SK-N-SH (cell line): ENCODE data around the gene NPVF. TPM values are rescaled to one million over a fixed set of nuclear protein-coding genes. Genes with fewer than 3 reads are reported as not detected.

Experiments
- CTCF ChIA-PET: fragments of 300-600, 350-600 bp; formaldehyde crosslinking; extraction: SDS; loops from one replicate; lab custom pipeline; 2021; lab: Yijun Ruan, JAX
- POLR2A ChIA-PET: fragments of 350-600 bp; sonication (Branson Sonifier 250); formaldehyde crosslinking; extraction: SDS; loops from one replicate; lab custom pipeline; 2020; ENCODE audit warnings: antibody characterized with exemption, inconsistent platforms; lab: Yijun Ruan, JAX
- DNase-seq: peaks from one replicate; pipeline ENCODE4 v3.0.0; 2012
- H2AFZ ChIP-seq: fragments of 200-600 bp; sonication (generic); 2 replicates; pipeline ENCODE4 v1.8.1; 2016; ENCODE audit warnings: antibody characterized with exemption, mild to moderate bottlenecking, low read depth
- H3F3A ChIP-seq: fragments of 200-600 bp; sonication (generic); replicated peaks from 2 replicates; pipeline ENCODE3; 2016; ENCODE audit warnings: antibody characterized with exemption, mild to moderate bottlenecking; ENCODE audit not compliant: insufficient read depth
- H3K27ac ChIP-seq, 2 experiments: fragments of 200-500 bp in 1 of 2; fragments of 200-600 bp in 1 of 2; sonication (Bioruptor generic) in 1 of 2; sonication (generic), shearing (Covaris generic) in 1 of 2; 2 replicates each; pipeline versions ENCODE4 v1.5.1 to v1.6.1; 2014 to 2016; ENCODE audit warnings: low read depth in 2 of 2, inconsistent platforms in 1 of 2, low read length in 1 of 2, mild to moderate bottlenecking in 1 of 2, mixed read lengths in 1 of 2
- H3K27me3 ChIP-seq: fragments of 200-600 bp; sonication (generic), shearing (Covaris generic); 2 replicates; pipeline ENCODE4 v1.6.1; 2016; ENCODE audit warnings: mixed run types; ENCODE audit not compliant: insufficient read depth
- H3K36me3 ChIP-seq, 2 experiments: fragments of 200-500 bp in 1 of 2; fragments of 200-600 bp in 1 of 2; sonication (Bioruptor generic) in 1 of 2; sonication (generic) in 1 of 2; replicated peaks in 1 of 2; 2 replicates each; pipeline versions ENCODE3 to v1.5.1; 2014 to 2016; ENCODE audit warnings: low read length in 1 of 2, mild to moderate bottlenecking in 1 of 2; ENCODE audit not compliant: insufficient read depth in 2 of 2, control insufficient read depth in 1 of 2
- H3K4me1 ChIP-seq, 2 experiments: fragments of 200-500 bp in 1 of 2; fragments of 200-600 bp in 1 of 2; sonication (Bioruptor generic) in 1 of 2; sonication (generic), shearing (Covaris generic) in 1 of 2; 2 replicates each; pipeline versions ENCODE4 v1.5.1 to v1.6.1; 2014 to 2016; ENCODE audit warnings: low read depth in 1 of 2, low read length in 1 of 2, mixed run types in 1 of 2; ENCODE audit not compliant: insufficient read depth in 2 of 2, control insufficient read depth in 1 of 2
- H3K4me2 ChIP-seq: fragments of 200-600 bp; sonication (generic), shearing (Covaris generic); 2 replicates; pipeline ENCODE4 v1.6.1; 2017; ENCODE audit warnings: mixed run types
- H3K4me3 ChIP-seq, 2 experiments: fragments of 200-500 bp in 1 of 2; fragments of 200-600 bp in 1 of 2; sonication (Bioruptor generic) in 1 of 2; sonication (generic), shearing (Covaris generic) in 1 of 2; 2 replicates each; pipeline versions ENCODE4 v1.5.1 to v1.8.1; 2014 to 2016; ENCODE audit warnings: low read depth in 2 of 2, inconsistent platforms in 1 of 2, low read length in 1 of 2, mild to moderate bottlenecking in 1 of 2, mixed read lengths in 1 of 2, moderate library complexity in 1 of 2
- H3K79me2 ChIP-seq: fragments of 200-600 bp; sonication (generic); 2 replicates; pipeline ENCODE4 v1.8.1; 2017; ENCODE audit warnings: mild to moderate bottlenecking; ENCODE audit not compliant: insufficient read depth
- H3K9ac ChIP-seq: fragments of 200-600 bp; sonication (generic); 2 replicates; pipeline ENCODE4 v1.6.1; 2017; ENCODE audit warnings: mixed run types
- H3K9me2 ChIP-seq: fragments of 200-600 bp; sonication (generic); 2 replicates; pipeline ENCODE4 v1.6.1; 2017; ENCODE audit warnings: mixed run types
- H3K9me3 ChIP-seq: fragments of 200-600 bp; sonication (generic); 2 replicates; pipeline ENCODE4 v1.6.1; 2017; ENCODE audit warnings: mixed run types, mild to moderate bottlenecking, moderate library complexity
- H4K20me1 ChIP-seq: fragments of 200-600 bp; sonication (generic); 2 replicates; pipeline ENCODE4 v1.6.1; 2017; ENCODE audit warnings: mild to moderate bottlenecking, mixed run types; ENCODE audit not compliant: insufficient read depth
- EP300 ChIP-seq, 2 experiments: IDR thresholded peaks; 2 replicates each; pipeline versions ENCODE4 v1.4.0 to v1.6.1; 2012; ENCODE audit warnings: borderline replicate concordance in 1 of 2, low read depth in 1 of 2, low read length in 1 of 2
- FOXJ3 ChIP-seq: sonication (generic); formaldehyde crosslinking; IDR thresholded peaks from 2 replicates; pipeline ENCODE4 v1.5.1; 2020; ENCODE audit warnings: mild to moderate bottlenecking, missing genetic modification reagents
- FOXM1 ChIP-seq: IDR thresholded peaks from 2 replicates; pipeline ENCODE4 v1.4.0; 2012; ENCODE audit warnings: low read depth, mild to moderate bottlenecking
- GABPA ChIP-seq: IDR thresholded peaks from 2 replicates; pipeline ENCODE4 v1.4.0; 2012; ENCODE audit warnings: low read depth, mild to moderate bottlenecking
- JUND ChIP-seq: IDR thresholded peaks from 2 replicates; pipeline ENCODE4 v1.4.0; 2012
- MEF2A ChIP-seq: IDR thresholded peaks from 2 replicates; pipeline ENCODE4 v1.4.0; 2012; ENCODE audit warnings: low read depth, borderline replicate concordance
- MXI1 ChIP-seq: IDR thresholded peaks from 2 replicates; pipeline ENCODE4 v1.6.1; 2012; ENCODE audit warnings: mild to moderate bottlenecking, low read depth, low read length, improper control_type of control experiment
- NRF1 ChIP-seq: IDR thresholded peaks from 2 replicates; pipeline ENCODE4 v1.6.1; 2012; ENCODE audit warnings: low read depth, mild to moderate bottlenecking, low read length
- RAD21 ChIP-seq: IDR thresholded peaks from 2 replicates; pipeline ENCODE4 v1.6.1; 2012; ENCODE audit warnings: mild to moderate bottlenecking, low read length
- RFX5 ChIP-seq: IDR thresholded peaks from 2 replicates; pipeline ENCODE4 v1.6.1; 2012; ENCODE audit warnings: mild to moderate bottlenecking, improper control_type of control experiment, low read length
- SIN3A ChIP-seq: IDR thresholded peaks from 2 replicates; pipeline ENCODE4 v1.6.1; 2012; ENCODE audit warnings: low read depth, mild to moderate bottlenecking, low read length, moderate library complexity, borderline replicate concordance
- SMC3 ChIP-seq: IDR thresholded peaks from 2 replicates; pipeline ENCODE4 v1.6.1; 2012; ENCODE audit warnings: low read depth, low read length, improper control_type of control experiment
- YY1 ChIP-seq: IDR thresholded peaks from 2 replicates; pipeline ENCODE4 v1.4.0; 2012; ENCODE audit warnings: low read depth, mild to moderate bottlenecking
- WGBS: methylation state at CpG from one replicate; pipeline ENCODE4 v1.1.6; 2017; ENCODE audit warnings: low lambda C conversion rate; 5-methylcytosine and 5-hydroxymethylcytosine counted together
- polyA plus RNA-seq, 3 experiments: library from polyadenylated mRNA; depleted of rRNA; stranded (reverse); fragments of >200 nt; gene quantifications; 2 replicates each; pipeline ENCODE4 v1.2.3, GENCODE V29; 2012
- TF ChIP-seq, protein P1 (sequence below): fragments of 150-350 bp; IDR thresholded peaks from 2 replicates; pipeline ENCODE4 v1.6.1; 2017; ENCODE audit warnings: antibody characterized with exemption, low read length, low read depth, borderline replicate concordance
- TF ChIP-seq, protein P2 (sequence below): fragments of 150-350 bp; IDR thresholded peaks from 2 replicates; pipeline ENCODE4 v1.6.1; 2016; ENCODE audit warnings: mild to moderate bottlenecking, low read depth, low read length
- TF ChIP-seq, protein P3 (sequence below): IDR thresholded peaks from 2 replicates; pipeline ENCODE4 v1.4.0; 2012; ENCODE audit warnings: low read depth, borderline replicate concordance

The NPVF gene
- polyA plus RNA-seq, 1 of the 3 experiments (the other 2 are of a cell fraction): not detected

DNA sequence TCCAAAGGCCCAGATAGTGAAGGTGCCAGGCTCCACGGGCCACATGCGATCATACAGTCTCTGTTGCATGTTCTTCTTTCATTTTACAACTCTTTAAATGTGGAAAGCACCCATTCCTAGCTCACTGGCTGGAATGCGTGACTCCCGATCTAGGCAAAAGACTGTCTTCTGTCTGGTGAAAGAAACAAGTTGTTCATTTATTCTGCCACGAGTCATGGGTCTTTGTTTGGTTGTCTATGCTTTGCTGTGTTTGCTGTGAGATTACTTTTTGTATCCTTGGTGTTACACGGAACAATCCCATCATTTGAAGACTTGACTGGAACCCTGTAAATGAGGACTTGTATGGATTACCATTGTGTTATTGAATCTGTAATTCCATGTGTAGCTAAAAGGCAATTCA, 41.9 kb downstream of the NPVF start:
- Histone ChIP-seq H3K9me2 (no peaks in the 10 kb centered on the region), H3K27ac (no peak overlapping the region), H3K79me2 (no peaks in the 10 kb centered on the region), H3F3A (no peaks in the 10 kb centered on the region), H2AFZ (no peak overlapping the region), H3K27me3 (no peaks in the 10 kb centered on the region; the same call in 1 of the 2 replicates), H3K4me2 (no peak overlapping the region), H3K4me3 (no peak overlapping the region), H3K36me3 (no peaks in the 10 kb centered on the region), H4K20me1 (no peaks in the 10 kb centered on the region), H3K9ac (no peak overlapping the region), H3K4me1 (no peaks in the 10 kb centered on the region), H3K9me3 (no peaks in the 10 kb centered on the region)
- CTCF ChIA-PET: interaction anchor here (0.9 to 1.7 kb wide), 4 partner anchors 20 to 31 kb away, joined by 3 to 7 read pairs (median 4); no protein-coding TSS in a partner anchor
- DNase-seq: no peak
- POLR2A ChIA-PET: no interaction called here
- 65% methylated on average over 6 of the region's 6 CpGs for WGBS
- no peak for TF ChIP-seq RAD21
- TF ChIP-seq, protein P1, sequence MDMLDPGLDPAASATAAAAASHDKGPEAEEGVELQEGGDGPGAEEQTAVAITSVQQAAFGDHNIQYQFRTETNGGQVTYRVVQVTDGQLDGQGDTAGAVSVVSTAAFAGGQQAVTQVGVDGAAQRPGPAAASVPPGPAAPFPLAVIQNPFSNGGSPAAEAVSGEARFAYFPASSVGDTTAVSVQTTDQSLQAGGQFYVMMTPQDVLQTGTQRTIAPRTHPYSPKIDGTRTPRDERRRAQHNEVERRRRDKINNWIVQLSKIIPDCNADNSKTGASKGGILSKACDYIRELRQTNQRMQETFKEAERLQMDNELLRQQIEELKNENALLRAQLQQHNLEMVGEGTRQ: no peak

DNA sequence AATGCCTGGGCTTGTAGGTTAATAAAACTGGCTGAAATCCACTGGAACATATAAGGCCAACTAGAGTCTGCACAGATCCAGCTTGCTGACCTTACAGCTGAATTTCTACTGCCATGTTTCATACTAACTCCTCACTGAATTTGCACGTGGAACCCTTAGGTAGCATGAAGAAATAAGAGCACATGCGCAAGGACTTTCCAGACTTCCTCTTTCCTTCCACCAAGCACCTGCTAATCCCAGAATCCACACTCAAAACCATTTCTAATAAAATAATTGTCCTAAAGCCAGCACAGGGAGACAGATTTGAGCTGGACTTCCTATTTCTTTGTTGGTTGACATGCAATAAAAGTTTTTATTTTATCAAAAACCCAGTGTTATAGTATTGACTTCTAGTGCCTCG, 46.8 kb downstream of the NPVF start:
- Histone ChIP-seq H3K27me3 (no peaks in the 10 kb centered on the region), H3K9me2 (no peaks in the 10 kb centered on the region), H3K4me1 (peaks cover 0 to 10% of the 10 kb centered on the region in 2 experiments; a peak in 2 of 4 replicates), H3K36me3 (no peaks in the 10 kb centered on the region), H3K4me3 (no peak overlapping the region), H3K79me2 (no peaks in the 10 kb centered on the region), H3K27ac (no peak overlapping the region), H3K9ac (no peak overlapping the region), H3K4me2 (no peak overlapping the region), H4K20me1 (no peaks in the 10 kb centered on the region), H2AFZ (no peak overlapping the region), H3F3A (no peaks in the 10 kb centered on the region), H3K9me3 (no peaks in the 10 kb centered on the region)
- DNase-seq: no peak
- ChIA-PET CTCF (interaction anchor here (1.2 kb wide), 1 partner anchor 34 kb away, joined by 6 read pairs; no protein-coding TSS in a partner anchor), POLR2A (no interaction called here)
- WGBS: 63% methylated on average over 3 of the region's 3 CpGs
- TF ChIP-seq, protein P1: no peak
- TF ChIP-seq YY1 (no peak), MEF2A (no peak), EP300 (IDR thresholded peaks at IDR 0.05; ENCODE audit: borderline replicate concordance in 1 of 2, low read depth in 1 of 2, low read length in 1 of 2) (no peak), NRF1 (no peak)

DNA sequence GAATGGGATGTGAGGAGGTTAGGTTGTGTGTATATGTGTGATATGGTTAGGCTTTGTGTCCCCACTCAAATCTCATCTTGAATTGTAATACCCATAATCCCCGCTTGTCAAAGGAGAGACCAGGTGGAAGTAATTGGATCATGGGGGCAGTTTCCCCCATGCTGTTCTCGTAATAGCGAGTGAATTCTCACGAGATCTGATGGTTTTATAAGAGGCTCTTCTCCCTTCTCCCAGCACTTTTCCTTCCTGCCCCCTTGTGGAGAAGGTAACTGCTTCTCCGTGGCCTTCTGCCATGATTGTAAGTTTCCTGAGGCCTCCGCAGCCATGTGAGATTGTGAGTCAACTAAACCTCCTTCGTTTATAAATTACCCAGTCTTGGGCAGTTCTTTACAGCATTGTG, 47.3 kb downstream of the NPVF start:
- no peak overlapping the region for H3K9ac ChIP-seq
- no peak for DNase-seq
- no peaks in the 10 kb centered on the region for H3F3A ChIP-seq
- no peaks in the 10 kb centered on the region for H3K27me3 ChIP-seq
- peaks cover 0 to 10% of the 10 kb centered on the region in 2 experiments; a peak in 2 of 4 replicates for H3K4me1 ChIP-seq
- ChIA-PET CTCF (interaction anchor here (0.6 to 2.3 kb wide), 28 partner anchors 8 to 715 kb away, joined by 3 to 17 read pairs (median 4); no protein-coding TSS in a partner anchor), POLR2A (interaction anchor here (1.1 kb wide), 2 partner anchors 35 to 55 kb away, joined by 3 to 8 read pairs; partner anchors contain the start of gene CYCS)
- H3K9me3 ChIP-seq: no peaks in the 10 kb centered on the region
- H3K36me3 ChIP-seq: no peaks in the 10 kb centered on the region
- peak overlapping the region; percentile 67; a peak in 3 of 4 replicates for H3K4me3 ChIP-seq
- peak overlapping the region; percentile 83; the same call in 1 of the 2 replicates for H2AFZ ChIP-seq
- H4K20me1 ChIP-seq: no peaks in the 10 kb centered on the region
- no peaks in the 10 kb centered on the region for H3K9me2 ChIP-seq
- H3K4me2 ChIP-seq: peak overlapping the region; percentile 80
- no peaks in the 10 kb centered on the region for H3K79me2 ChIP-seq
- no peak overlapping the region; a peak in 1 of 4 replicates for H3K27ac ChIP-seq
- 77% methylated on average over 7 of the region's 7 CpGs for WGBS
- TF ChIP-seq JUND (no peak), FOXJ3 (CRISPR knock-in tag) (no peak), SMC3 (no peak), GABPA (no peak), SIN3A (no peak), MXI1 (no peak), FOXM1 (no peak), RFX5 (no peak), MEF2A (no peak)
- TF ChIP-seq, protein P1: no peak
- TF ChIP-seq, protein P2, sequence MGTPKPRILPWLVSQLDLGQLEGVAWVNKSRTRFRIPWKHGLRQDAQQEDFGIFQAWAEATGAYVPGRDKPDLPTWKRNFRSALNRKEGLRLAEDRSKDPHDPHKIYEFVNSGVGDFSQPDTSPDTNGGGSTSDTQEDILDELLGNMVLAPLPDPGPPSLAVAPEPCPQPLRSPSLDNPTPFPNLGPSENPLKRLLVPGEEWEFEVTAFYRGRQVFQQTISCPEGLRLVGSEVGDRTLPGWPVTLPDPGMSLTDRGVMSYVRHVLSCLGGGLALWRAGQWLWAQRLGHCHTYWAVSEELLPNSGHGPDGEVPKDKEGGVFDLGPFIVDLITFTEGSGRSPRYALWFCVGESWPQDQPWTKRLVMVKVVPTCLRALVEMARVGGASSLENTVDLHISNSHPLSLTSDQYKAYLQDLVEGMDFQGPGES: no peak
- TF ChIP-seq, protein P3, sequence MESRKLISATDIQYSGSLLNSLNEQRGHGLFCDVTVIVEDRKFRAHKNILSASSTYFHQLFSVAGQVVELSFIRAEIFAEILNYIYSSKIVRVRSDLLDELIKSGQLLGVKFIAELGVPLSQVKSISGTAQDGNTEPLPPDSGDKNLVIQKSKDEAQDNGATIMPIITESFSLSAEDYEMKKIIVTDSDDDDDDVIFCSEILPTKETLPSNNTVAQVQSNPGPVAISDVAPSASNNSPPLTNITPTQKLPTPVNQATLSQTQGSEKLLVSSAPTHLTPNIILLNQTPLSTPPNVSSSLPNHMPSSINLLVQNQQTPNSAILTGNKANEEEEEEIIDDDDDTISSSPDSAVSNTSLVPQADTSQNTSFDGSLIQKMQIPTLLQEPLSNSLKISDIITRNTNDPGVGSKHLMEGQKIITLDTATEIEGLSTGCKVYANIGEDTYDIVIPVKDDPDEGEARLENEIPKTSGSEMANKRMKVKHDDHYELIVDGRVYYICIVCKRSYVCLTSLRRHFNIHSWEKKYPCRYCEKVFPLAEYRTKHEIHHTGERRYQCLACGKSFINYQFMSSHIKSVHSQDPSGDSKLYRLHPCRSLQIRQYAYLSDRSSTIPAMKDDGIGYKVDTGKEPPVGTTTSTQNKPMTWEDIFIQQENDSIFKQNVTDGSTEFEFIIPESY: no peak
